Measurements from ENCODE around the gene PIF1.

Gene PIF1

DNA sequence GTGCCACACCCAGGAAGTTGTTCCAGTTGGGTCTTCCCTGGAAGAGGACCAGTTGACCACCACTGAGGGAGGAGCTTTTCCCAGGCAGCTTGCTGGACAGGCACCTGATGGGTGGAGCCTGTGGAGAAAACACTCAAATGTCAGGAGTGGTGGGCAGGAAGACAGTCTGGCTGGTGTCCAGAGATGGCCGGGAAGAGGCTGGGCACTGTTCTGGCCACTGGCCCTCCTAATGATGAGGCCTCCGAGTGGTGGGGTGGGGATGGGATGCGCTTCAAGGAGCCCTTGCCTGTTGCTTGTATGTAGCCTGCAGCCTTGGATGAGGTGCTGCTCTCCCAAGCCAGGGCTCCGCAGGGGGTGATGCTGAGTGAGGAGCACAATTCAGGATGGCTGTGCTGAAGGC, 28.6 kb upstream of the PIF1 start:
- Histone ChIP-seq H3K9me2 (replicated peaks; ENCODE audit: low read depth, low read length) (no peaks in the 10 kb centered on the region), H3K27me3 (ENCODE audit: insufficient read depth, low read length, poor library complexity, severe bottlenecking) (no peaks in the 10 kb centered on the region), H3F3A (ENCODE audit: low read depth) (no peaks in the 10 kb centered on the region), H3K4me3 (ENCODE audit: low read length, poor library complexity, severe bottlenecking) (no peak overlapping the region), H3K4me1 (ENCODE audit: insufficient read depth, low read length, poor library complexity, severe bottlenecking) (peaks cover 32% of the 10 kb centered on the region), H2AFZ (ENCODE audit: low read length) (no peak overlapping the region), H3K36me3 (ENCODE audit: insufficient read depth, low read length) (peaks cover 56% of the 10 kb centered on the region; the same call in 1 of the 2 replicates), H3K9me3 (ENCODE audit: insufficient read depth, low read depth, low read length) (no peaks in the 10 kb centered on the region), H4K20me1 (ENCODE audit: insufficient read depth, low read length, poor library complexity, severe bottlenecking) (peaks cover 34% of the 10 kb centered on the region), H3K9ac (ENCODE audit: low read depth, low read length, poor library complexity, severe bottlenecking) (no peak overlapping the region), H3K4me2 (ENCODE audit: low read depth, low read length, poor library complexity, severe bottlenecking) (no peak overlapping the region), H3K79me2 (ENCODE audit: insufficient read depth, low read length) (peaks cover 88% of the 10 kb centered on the region)
- TF ChIP-seq, protein P1, sequence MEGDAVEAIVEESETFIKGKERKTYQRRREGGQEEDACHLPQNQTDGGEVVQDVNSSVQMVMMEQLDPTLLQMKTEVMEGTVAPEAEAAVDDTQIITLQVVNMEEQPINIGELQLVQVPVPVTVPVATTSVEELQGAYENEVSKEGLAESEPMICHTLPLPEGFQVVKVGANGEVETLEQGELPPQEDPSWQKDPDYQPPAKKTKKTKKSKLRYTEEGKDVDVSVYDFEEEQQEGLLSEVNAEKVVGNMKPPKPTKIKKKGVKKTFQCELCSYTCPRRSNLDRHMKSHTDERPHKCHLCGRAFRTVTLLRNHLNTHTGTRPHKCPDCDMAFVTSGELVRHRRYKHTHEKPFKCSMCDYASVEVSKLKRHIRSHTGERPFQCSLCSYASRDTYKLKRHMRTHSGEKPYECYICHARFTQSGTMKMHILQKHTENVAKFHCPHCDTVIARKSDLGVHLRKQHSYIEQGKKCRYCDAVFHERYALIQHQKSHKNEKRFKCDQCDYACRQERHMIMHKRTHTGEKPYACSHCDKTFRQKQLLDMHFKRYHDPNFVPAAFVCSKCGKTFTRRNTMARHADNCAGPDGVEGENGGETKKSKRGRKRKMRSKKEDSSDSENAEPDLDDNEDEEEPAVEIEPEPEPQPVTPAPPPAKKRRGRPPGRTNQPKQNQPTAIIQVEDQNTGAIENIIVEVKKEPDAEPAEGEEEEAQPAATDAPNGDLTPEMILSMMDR (conservative IDR thresholded peaks at IDR 0.05; ENCODE audit: low read length) = no peak
- TF ChIP-seq EZH2phosphoT487 (IDR thresholded peaks at IDR 0.05; ENCODE audit: borderline replicate concordance) = no peak

DNA sequence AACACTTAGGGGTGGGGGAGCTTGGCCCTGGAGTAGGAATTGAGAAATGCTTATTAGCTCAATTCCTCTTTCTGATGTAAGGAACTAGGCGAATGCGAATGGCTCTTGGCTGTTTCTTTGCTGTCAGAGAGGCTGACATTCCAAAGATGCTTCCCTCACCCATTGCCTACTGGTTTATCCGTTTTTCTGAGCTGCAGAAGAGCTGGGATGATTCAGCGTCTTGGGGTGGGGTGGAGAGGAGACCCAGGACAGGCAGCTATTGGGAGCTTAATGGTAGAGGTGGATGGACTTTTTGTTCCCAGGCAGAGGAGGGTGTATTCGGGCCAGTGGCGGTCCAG, 26.0 kb upstream of the PIF1 start:
- Histone ChIP-seq H3K9me3 (ENCODE audit: insufficient read depth, low read depth, low read length) (no peaks in the 10 kb centered on the region), H4K20me1 (ENCODE audit: insufficient read depth, low read length, poor library complexity, severe bottlenecking) (peaks cover 23% of the 10 kb centered on the region), H3K4me1 (ENCODE audit: insufficient read depth, low read length, poor library complexity, severe bottlenecking) (peaks cover 33% of the 10 kb centered on the region), H2AFZ (ENCODE audit: low read length) (no peak overlapping the region), H3K36me3 (ENCODE audit: insufficient read depth, low read length) (peaks cover 46% of the 10 kb centered on the region; the same call in 1 of the 2 replicates), H3K9me2 (replicated peaks; ENCODE audit: low read depth, low read length) (no peaks in the 10 kb centered on the region), H3K4me3 (ENCODE audit: low read length, poor library complexity, severe bottlenecking) (no peak overlapping the region), H3K4me2 (ENCODE audit: low read depth, low read length, poor library complexity, severe bottlenecking) (no peak overlapping the region), H3F3A (ENCODE audit: low read depth) (no peaks in the 10 kb centered on the region), H3K9ac (ENCODE audit: low read depth, low read length, poor library complexity, severe bottlenecking) (no peak overlapping the region), H3K79me2 (ENCODE audit: insufficient read depth, low read length) (peaks cover 86% of the 10 kb centered on the region), H3K27me3 (ENCODE audit: insufficient read depth, low read length, poor library complexity, severe bottlenecking) (no peaks in the 10 kb centered on the region)
- TF ChIP-seq EZH2phosphoT487 (IDR thresholded peaks at IDR 0.05; ENCODE audit: borderline replicate concordance) = no peak
- TF ChIP-seq, protein P1 (conservative IDR thresholded peaks at IDR 0.05; ENCODE audit: low read length) = no peak

DNA sequence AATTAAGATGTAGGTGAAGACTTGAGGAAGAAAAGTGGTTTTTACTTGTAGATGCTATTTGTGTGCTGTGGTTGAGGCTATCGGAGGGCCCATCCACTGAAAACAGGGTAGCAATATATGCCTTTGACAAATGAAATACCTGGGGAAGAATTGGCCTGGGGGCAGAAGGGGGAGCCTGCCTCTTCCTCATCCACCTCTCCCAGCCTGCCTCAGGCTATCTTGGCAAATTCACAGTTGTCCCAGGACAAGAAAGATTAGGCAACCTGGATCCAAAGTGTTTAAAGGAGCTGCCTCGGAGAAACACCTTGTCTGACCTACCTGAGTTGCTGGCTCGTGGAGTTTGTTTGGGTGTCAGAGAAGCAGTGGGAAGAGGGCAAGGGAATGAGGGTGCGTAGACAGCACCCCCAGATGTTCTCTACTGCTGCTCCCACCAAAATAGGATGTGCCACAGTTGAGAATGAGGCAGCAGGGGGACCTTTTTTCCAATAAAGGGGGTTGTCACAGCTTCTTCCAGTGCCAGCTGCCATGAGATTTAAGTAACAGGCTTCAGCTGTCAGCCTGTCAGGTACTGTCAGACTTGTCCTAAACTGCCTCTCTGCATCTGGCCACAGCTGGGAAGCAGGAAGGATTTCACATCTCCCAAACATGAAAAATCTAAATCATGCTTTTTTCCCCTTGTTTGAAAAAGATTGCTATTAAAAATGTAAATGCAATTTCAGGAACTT, 25.5 kb upstream of the PIF1 start:
- Histone ChIP-seq H3K36me3 (ENCODE audit: insufficient read depth, low read length) (peaks cover 41% of the 10 kb centered on the region; the same call in 1 of the 2 replicates), H3K79me2 (ENCODE audit: insufficient read depth, low read length) (peaks cover 86% of the 10 kb centered on the region), H3F3A (ENCODE audit: low read depth) (no peaks in the 10 kb centered on the region), H3K4me1 (ENCODE audit: insufficient read depth, low read length, poor library complexity, severe bottlenecking) (peaks cover 33% of the 10 kb centered on the region), H3K9me2 (replicated peaks; ENCODE audit: low read depth, low read length) (no peaks in the 10 kb centered on the region), H4K20me1 (ENCODE audit: insufficient read depth, low read length, poor library complexity, severe bottlenecking) (peaks cover 22% of the 10 kb centered on the region), H3K27me3 (ENCODE audit: insufficient read depth, low read length, poor library complexity, severe bottlenecking) (no peaks in the 10 kb centered on the region), H3K4me3 (ENCODE audit: low read length, poor library complexity, severe bottlenecking) (no peak overlapping the region), H2AFZ (ENCODE audit: low read length) (no peak overlapping the region), H3K9ac (ENCODE audit: low read depth, low read length, poor library complexity, severe bottlenecking) (no peak overlapping the region), H3K4me2 (ENCODE audit: low read depth, low read length, poor library complexity, severe bottlenecking) (no peak overlapping the region), H3K9me3 (ENCODE audit: insufficient read depth, low read depth, low read length) (no peaks in the 10 kb centered on the region)
- TF ChIP-seq EZH2phosphoT487 (IDR thresholded peaks at IDR 0.05; ENCODE audit: borderline replicate concordance) = no peak
- TF ChIP-seq, protein P1 (conservative IDR thresholded peaks at IDR 0.05; ENCODE audit: low read length) = no peak

All from Loucy (cell line).